ENCODE measurements around the gene SMAD3.
A peak's percentile ranks its signal among the peaks of the same experiment; 100 is the strongest.
"Not testable (repeated sequence)": the region's sequence is repeated elsewhere in the genome, so short reads cannot be mapped to it uniquely, and the experiment has no call there.

The SMAD3 gene

GRCh38 chr15:67063689-67064606 lies 1.5 kb upstream of the SMAD3 start:
- peak; percentile 62 for DNase-seq

DNA sequence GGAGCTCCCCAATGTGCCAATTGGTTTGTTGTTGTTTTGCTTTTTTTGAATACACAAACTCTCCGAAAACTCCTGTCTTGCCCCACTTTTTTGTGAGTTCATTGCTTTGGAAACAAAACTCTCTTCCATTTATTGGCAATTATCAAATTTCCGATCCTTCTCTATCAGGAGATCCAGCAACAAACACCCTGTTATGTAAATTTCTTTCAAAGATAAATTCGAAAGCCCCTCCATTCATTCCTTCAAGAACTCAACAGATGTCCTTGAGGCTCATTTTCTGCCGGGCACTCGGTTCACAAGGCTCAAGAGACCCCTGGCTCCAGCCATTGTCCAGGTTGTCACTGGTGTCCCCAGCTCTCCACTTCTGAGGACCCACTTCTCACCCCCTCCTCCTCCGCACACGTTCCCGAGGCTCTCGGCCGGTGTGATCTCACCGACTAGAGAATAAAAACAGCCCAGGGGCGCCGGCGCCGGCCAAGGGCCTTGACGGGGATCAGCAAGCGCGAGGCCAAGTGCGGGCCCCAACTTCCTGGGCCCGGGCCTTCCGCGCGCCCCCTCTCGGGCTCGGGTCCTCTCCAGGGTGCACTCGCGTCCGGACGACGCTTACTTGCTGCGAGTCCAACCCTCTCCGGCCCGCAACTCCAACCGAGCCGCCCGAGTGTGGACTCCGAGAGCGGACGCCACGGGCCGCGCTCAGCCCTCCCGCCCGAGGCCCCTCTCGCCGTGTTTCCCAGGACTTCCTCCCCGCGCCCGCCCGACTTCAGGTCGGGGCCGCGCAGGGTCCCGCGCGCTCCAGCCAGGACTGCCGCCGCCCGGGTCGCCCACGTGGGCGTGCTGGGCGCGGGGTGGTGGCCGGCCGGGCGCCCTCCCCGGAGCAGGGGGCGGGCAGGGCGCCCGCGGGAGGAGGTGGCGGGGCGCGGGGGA lies 533 bp upstream of the SMAD3 start:
- DNase-seq, result no peak

DNA sequence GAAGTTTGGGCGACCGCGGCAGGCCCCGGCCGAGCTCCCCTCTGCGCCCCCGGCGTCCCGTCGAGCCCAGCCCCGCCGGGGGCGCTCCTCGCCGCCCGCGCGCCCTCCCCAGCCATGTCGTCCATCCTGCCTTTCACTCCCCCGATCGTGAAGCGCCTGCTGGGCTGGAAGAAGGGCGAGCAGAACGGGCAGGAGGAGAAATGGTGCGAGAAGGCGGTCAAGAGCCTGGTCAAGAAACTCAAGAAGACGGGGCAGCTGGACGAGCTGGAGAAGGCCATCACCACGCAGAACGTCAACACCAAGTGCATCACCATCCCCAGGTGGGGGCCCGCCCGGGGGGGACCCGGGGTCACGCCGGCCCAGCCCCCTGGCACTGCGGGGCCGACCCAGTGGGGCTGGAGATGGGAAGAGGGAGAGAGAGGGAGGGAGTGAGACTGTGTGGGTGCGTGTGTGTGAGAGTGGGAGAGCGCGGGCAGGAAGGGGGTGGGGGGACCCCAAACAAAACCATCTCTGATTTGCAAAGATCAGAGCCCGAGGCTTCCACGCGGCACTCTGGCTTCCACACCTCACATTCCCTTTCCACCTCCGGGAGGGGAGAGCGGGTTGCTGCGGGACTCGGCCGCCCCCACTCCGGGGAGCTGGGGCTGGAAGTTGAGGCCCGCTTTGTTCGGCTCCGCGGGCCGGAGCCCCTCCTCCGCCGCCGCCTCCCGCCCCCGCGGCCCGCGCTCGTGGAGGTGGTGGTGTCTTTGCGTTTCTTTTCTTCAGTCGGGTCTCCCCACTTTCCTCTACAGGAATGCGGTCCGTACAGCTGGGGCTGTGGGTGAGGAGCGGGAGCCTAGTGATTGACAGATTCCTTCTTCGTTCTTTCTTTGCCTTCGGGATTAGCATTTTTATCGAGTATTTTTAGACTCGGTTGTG lies 898 bp downstream of the SMAD3 start:
- DNase-seq, result peak; percentile 70

GRCh38 chr15:67066959-67067853 lies 1.8 kb downstream of the SMAD3 start:
- peak; percentile 53 for DNase-seq

DNA sequence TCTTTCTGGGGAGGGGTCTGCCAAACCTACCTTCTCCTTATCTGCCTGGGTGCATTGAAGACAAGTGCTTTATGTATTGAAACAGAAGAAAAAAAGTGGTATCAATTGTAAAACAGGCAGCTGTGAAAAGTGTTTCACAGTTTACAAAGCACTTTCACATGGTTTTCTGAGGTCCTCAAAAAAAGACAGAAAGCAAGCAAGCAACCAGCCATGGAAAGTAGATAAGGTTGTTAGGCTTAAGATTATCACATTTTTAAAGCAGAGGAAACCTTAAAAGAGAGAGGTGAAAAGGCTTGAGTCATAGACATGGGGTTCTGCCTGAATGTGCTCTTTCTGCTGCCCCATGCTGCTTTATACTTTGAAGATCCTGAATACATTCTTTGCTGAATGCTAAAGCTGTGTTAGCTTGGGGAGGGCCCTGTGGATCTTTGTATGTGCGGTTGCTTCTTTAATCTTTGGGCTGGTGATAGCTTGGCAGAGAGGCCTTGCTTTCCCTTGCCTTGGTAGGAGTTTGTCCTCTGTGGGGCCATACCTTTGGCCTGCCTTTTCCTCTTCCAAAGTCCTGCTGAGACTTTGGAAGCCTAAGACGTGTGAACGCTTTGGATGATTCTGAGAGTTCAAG lies 2.6 kb downstream of the SMAD3 start:
- no peak for DNase-seq

DNA sequence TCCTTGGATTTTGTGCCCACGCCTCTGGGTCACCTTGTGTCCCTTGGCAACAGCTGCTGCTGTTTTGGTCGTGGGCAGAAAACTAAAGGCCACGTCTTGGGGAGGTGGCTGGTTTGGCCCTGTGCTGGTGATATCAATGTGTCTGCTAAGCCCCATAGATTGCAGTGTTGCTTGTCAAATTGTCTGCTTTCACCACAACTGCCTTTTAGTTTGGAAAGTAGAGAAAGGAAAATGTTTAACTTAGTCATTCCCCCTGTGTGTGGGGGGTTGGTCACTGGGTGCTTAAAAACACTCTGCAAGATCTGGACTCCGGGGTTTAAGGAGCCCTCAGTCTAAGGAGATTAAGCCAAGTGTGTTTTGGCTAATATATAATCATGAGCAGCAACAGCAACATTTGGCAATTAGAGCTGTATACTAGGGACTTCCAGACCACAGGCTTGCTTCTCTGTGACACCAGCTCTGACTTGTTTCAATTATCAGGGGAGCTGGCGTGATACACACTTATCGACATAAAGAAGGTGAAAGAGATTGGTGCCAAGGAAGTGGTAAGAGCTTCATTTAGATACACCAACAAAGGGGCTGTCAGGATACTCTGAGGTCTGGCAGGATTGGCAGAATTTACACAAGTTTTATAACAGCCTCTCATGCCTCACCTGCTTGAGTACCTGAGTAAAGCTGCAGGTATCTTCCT lies 3.5 kb downstream of the SMAD3 start:
- DNase-seq, result no peak

- DNase-seq, result no peak
Measured at GRCh38 chr15:67070150-67070549, 4.7 kb downstream of the SMAD3 start.

DNA sequence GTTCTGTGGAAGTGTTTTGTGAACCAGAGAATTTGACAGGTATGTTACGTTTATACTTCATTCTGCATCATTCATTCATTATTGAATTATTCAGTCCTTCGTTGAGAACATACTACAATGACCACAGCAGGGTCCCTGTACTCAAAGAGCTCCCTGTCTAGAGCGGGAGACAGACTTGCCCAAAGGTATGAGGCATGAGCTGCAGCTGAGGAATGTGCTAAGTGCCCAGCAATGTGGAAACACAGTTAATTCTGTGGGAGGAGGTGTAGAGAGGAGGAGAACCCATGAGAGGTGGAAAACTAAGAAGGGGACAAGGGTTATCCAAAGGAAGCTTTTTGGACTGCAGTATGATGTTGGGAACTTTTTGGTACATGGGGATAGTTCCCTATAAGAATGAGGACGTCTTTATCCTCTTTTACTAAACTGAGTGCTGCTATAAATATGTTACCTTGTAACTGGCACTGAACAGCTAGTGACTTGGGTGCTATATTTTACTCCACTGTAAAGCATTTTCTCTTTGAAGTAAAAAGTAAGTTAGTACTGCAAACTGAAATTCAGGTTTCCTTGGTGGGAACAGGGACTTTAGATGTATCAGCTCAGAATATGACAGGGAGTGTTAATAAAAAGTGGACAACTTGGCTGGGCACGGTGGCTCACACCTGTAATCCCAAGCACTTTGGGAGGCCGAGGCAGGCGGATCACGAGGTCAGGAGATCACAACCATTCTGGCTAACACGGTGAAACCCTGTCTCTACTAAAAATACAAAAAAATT lies 5.7 kb downstream of the SMAD3 start:
- no peak for DNase-seq

DNA sequence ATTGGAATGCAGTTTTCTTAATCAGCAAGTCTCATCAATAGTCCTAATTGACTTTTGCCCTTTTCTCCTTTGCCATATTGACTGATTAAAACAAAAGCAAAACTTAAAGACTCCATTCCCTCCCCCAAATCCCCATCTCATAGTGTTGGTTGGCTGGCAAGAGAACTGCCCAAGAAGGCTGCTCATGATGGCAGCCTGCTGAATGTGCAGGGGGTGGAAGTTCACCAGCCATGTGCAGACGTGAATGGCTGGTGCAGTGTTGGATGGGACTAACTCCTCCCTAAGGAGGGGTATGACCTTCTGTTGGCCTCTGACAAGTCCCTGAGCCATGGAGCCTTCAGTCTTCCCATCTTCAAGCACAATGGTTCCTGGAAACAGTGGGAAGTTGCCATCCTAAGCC lies 7.0 kb downstream of the SMAD3 start:
- DNase-seq, result no peak

DNA sequence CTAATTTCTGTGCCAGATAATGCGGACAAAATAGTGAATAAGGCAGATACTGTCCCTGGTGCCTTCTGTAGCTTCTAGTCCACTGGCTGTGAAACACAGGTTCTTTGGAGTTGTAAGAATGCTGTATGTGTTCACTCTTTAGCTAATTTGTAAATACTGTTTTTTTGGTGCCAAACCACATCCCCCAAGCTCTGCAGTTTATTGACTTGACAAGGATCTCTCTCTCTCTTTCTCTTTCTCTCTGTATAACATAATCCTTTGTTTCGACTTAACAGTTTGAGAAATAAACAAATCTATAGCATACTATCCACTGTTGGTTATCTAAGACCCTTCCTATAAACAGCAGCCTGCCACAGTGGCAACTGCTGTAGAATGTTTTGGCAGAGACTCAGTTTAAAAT lies 7.6 kb downstream of the SMAD3 start:
- no peak for DNase-seq

DNA sequence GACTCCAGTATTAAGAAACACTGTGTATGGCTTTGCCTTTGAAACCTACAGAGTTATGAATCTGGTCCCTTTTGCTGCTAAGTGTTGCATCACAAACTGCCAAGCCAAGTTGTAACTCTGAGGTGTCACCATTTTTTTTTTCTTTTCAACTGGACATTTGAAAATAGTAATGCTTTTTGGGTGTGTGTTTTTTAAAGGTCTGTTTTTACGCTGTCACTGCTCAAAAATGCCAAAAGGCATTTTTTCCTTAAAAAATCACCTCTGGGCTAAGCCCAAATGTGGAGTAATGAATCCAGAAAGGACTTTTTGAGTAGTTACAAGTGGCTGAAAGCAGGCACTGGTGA lies 9.5 kb downstream of the SMAD3 start:
- DNase-seq, result no peak

DNA sequence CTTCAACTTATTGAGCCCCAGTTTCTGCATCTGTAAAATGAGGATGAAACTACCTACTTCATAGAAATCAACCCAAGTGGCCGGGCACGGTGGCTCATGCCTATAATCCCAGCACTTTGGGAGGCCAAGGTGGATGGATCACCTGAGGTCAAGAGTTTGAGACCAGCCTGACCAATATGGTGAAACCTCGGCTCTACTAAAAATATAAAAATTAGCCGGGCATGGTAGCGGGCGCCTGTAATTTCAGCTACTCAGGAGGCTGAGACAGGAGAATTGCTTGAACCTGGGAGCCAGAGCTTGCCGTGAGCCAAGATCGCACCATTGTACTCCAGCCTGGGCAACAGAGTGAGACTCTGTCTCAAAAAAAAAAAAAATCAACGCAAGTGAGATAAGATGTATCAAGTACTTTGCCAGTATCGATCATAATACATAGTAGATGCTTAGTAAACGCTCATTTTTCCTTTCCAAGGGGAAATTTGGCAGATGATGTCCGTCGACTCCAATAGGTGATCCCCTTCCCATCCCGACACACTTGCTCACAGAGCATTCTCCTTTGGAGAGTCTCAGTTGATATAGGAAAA lies 10.2 kb downstream of the SMAD3 start:
- not testable (repeated sequence) for DNase-seq

DNA sequence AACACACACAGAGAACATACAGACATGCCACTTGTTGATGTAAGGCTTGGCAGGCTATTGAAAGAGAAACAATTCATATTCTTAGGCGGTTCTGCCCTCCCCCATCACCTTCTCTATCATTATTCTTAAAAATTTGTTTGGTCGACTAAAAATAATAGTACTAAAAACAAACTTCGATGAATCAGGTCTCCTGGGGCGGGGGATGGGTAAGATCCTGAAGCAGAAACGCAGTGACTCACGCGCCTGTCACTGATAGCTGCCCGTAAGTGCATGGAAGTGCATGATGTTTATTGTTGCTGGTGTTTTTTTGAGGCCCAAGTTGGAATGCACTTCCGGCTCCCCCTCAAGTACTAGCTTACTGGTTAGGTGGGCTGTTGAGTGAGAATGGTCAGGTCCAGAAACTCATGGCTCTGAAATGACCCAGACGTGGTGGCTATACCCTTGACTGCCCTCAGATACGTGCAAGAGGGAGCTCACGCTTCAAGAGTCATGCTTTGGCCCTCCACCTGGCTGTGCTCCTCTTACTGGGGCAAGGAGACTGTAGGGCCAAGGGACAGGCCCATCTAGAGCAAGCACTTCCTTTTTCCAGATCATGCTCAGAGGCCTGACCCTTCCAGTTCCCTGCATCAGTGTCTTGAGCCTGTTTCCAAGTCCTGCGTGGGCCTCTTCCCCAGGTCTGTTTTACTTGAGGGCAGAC lies 10.9 kb downstream of the SMAD3 start:
- DNase-seq, result no peak

- no peak for DNase-seq
Measured at GRCh38 chr15:67077641-67078215, 12.3 kb downstream of the SMAD3 start.

- no peak for DNase-seq
Measured at GRCh38 chr15:67079361-67079760, 14.0 kb downstream of the SMAD3 start.

- DNase-seq, result peak; percentile 65
Measured at GRCh38 chr15:67080118-67080899, 14.9 kb downstream of the SMAD3 start.

- peak; percentile 64 for DNase-seq
Measured at GRCh38 chr15:67080900-67081431, 15.6 kb downstream of the SMAD3 start.

Measured in right hindlimb (tissue), 1 donor.